GM18499 (cell line): ENCODE data around the gene ANO10.
"Not testable (repeated sequence)": the region's sequence is repeated elsewhere in the genome, so short reads cannot be mapped to it uniquely, and the experiment has no call there.

ENCODE experiments used
- ATAC-seq: cut with Tn5 transposase; IDR thresholded peaks from one replicate; pipeline ENCODE4 v1.9.1; 2021; ENCODE audit warnings: moderate number of reproducible peaks; ENCODE audit not compliant: insufficient read depth, unreplicated experiment

Gene ANO10

GRCh38 chr3:43363621-43364266 is 258.1 kb downstream of the ANO10 start:
- ATAC-seq, result no peak

DNA sequence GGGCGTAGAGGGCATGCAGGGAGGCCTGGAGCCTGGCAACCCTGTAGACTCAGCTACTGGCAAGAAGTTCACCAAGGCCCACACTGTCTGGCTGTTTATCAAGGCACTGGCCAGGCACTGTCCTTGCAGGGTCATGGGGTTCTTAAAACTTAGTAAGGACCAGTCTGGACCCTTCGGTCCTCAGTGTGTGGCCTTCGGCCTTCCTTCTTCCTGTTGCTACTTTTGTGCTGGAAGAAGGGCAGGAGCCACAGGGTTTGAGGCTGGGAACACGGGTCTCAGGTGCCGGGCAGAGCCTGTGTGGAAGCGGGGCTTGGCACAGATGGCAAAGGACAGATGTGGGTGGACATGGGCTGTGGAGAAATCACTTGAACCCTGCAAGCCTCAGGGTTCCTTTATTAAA is 258.9 kb downstream of the ANO10 start:
- no peak for ATAC-seq

GRCh38 chr3:43362183-43362582 is 259.6 kb downstream of the ANO10 start:
- no peak for ATAC-seq

- ATAC-seq, result no peak
Measured at GRCh38 chr3:43361077-43361476, 260.7 kb downstream of the ANO10 start.

GRCh38 chr3:43356033-43356432 is 265.8 kb downstream of the ANO10 start:
- ATAC-seq, result not testable (repeated sequence)

GRCh38 chr3:43353923-43354670 is 267.7 kb downstream of the ANO10 start:
- no peak for ATAC-seq

DNA sequence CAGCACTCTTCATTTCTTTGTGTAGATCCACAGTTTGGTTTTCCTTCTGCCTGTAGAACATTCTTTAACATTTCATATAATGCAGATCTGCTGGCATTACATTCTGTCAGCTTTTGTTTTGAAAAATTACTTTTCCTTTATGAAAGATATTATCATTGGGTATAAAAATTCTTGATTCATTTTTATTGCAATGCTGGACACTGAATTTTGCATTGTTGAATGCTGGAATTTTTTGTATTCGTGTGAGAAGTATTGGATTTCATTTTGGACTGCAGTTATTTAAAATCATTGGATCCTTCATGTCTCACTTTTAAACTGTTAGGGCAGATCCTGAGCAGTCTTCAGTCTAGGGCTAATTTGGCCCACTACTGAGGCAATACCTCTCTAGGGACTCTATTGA is 268.4 kb downstream of the ANO10 start:
- no peak for ATAC-seq

DNA sequence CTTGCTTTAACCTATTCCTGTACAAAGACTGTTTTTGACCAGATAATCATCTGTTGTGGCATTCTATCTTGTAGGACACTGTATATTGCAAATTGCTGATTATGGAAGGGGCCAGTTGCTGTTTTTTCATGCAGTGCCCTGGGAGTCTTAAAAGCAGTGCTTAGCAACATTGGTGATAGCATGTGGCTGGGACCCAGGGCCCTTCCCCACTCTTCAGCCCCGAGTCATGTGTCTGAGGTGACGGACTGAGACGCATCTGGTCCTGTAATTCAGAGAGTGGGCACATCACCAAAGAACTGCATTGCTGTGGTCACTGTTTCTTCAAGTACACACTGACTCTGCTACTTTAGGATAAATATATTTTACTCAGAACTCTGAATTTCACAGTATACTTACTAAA is 272.1 kb downstream of the ANO10 start:
- no peak for ATAC-seq

DNA sequence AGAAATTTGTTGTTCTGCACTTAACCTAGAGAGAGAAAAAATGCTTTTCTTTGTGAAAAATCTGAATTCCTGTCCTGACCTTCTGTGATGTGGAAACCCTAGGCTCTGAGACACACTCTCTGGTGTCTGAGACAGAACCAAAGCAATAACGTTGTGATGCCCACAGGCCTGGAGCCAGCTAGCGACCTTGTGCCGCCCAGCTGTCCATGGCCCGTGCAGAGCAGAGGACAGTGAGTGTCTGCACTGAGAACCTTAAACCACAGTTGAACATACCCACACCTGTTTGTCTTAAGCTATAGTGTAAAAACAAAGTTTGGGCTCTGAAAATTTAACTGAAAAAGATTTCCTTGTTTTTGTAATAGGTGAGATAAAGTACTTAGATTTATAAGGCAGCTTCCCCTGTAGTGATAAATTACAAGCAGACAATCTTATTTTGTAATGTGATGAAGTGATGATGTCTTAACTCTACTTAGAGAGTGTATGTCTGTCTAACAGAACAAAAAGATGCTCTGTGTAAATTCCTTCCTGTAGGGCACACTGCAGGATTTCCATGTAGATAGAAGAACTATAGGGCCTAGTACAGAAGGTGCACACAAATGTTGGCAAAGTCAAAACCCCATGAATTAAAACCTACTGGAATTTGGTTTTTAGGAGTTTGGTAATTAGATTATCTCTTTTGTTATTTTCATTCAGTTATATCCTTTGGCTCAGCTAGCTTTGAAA is 272.8 kb downstream of the ANO10 start:
- no peak for ATAC-seq

GRCh38 chr3:43348350-43348749 is 273.5 kb downstream of the ANO10 start:
- no peak for ATAC-seq

DNA sequence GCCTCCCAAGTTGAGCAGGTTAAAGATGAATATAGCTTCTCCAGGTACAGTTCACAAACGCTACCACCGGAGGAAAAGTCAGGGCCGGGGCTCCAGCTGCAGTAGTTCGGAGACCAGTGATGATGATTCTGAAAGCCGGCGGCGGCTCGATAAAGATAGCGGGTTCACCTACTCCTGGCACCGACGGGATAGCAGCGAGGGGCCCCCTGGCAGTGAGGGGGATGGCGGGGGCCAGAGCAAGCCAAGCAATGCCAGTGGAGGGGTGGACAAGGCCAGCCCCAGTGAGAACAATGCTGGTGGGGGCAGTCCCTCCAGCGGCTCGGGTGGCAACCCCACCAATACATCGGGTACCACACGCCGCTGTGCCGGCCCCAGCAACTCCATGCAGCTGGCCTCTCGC is 274.0 kb downstream of the ANO10 start:
- no peak for ATAC-seq

DNA sequence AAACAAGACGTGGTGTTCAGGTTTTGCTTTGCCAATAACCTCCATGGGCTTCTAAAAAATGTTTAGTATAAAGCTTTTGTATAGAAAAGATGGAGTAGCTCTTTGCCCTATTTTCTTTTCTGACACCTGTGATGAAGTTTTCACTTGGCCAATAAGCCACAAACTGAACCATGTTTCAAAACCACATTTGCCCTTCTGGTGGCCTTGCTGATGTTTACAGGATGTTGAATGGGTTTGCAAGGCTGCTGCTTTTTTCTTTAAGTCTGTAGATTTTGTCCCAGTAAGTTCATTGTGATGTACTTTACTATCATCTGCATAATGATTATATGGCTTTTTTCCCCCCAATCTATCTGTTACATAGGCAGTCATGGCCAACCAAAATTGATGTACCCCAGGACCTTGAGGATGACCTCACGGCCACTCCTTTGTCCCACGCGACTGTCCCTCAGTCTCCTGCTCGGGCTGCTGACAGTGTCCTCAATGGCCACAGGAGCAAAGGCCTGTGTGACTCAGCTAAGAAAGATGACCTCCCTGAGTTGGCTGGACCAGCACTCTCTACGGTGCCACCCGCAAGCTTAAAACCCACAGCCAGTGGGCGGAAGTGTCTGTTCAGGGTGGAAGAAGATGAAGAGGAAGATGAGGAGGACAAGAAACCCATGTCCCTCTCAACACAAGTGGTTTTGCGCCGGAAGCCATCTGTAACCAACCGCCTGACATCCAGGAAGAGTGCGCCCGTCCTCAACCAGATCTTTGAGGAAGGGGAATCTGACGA is 274.6 kb downstream of the ANO10 start:
- ATAC-seq, result no peak

DNA sequence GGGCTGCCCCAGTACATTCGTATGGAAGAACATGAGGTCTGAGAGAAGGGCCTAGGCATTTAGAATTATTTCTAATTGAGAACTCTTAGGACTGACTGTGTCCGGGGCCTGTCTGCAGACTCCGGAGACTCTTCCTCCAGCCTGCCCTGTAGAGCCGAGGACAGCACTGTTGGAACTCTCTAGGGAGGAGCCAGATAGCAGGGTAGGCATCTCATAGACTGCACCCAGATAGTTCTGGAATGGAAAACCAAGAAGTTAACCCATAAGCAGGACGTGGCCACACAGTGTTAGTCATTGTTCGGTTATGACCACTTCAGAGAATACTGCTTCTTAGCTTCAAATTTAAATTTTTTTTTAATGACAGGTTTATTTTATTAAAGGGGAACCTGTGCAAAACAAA is 275.9 kb downstream of the ANO10 start:
- ATAC-seq, result no peak

DNA sequence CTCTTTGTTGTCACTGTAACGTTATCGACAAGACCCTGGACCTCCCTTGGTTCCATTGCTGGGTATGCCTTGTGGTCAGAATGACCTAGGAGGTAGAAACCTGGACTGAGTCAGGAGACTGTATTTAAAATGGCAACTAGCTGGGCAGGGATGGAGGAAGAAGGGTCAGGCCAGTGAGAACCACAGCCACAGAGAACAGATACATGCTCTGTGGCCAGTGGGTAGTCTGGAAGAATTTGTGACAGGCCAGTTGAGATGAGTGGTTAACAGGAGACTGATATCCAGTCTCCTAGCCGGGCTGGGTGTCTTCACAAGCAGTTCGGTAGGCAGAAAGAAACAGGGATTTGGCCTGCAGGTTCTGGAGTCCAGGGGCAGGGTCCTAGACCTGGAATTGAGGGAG is 276.6 kb downstream of the ANO10 start:
- no peak for ATAC-seq

GRCh38 chr3:43344520-43344919 is 277.3 kb downstream of the ANO10 start:
- no peak for ATAC-seq

DNA sequence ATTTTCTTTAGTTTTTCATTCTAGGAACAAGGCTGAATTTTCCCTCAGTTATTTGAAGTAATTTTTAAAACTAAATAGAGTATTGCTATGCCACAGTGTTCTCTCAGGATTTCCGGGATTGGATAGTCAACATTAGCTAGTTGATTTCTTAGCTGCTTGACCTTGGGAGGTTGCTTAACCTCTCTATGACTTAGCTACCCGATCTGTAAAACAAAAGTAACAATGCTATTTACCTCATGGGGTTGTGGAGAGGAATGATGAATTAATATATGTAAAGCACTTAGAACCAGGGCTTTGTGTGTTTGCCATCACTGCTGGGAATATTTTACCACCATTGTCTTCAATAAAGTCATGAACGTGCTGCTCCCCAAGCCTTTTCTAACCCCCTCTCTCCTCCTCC is 278.0 kb downstream of the ANO10 start:
- no peak for ATAC-seq

- no peak for ATAC-seq
Measured at GRCh38 chr3:43343185-43343584, 278.6 kb downstream of the ANO10 start.

DNA sequence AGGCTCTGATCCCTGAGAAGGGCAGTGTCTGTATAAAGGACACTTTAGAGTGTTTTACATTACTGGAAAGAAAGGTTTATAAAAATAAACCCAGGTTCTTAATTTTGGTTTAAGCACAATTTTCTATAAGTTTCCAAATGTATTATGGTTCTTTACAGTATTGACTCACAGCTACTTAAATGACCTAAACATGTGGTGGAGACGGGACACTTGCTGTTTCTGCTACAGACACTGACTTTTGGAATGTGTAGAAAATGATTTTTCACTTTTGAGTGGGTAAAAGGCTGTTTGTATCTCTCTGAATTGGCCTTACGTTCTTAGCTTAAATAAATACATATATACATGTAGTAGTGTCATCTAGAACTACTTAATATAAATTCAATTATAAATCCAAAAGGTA is 280.0 kb downstream of the ANO10 start:
- ATAC-seq, result no peak

- ATAC-seq, result no peak
Measured at GRCh38 chr3:43340403-43340802, 281.4 kb downstream of the ANO10 start.

- no peak for ATAC-seq
Measured at GRCh38 chr3:43338295-43338694, 283.5 kb downstream of the ANO10 start.

GRCh38 chr3:43335799-43336198 is 286.0 kb downstream of the ANO10 start:
- ATAC-seq, result no peak
